ENCODE data around the gene KRTAP10-6.
"Not testable (repeated sequence)": the region's sequence is repeated elsewhere in the genome, so short reads cannot be mapped to it uniquely, and the experiment has no call there.

Gene KRTAP10-6

GRCh38 chr21:44596068-44596725 lies 3.9 kb upstream of the KRTAP10-6 start:
- DNase-seq, result no peak

GRCh38 chr21:44595524-44595923 lies 3.2 kb upstream of the KRTAP10-6 start:
- no peak for DNase-seq

- DNase-seq, result no peak
Measured at GRCh38 chr21:44594406-44594916, 2.2 kb upstream of the KRTAP10-6 start.

GRCh38 chr21:44593598-44594405 lies 1.5 kb upstream of the KRTAP10-6 start:
- DNase-seq, result no peak

GRCh38 chr21:44591801-44592130 lies 539 bp downstream of the KRTAP10-6 start:
- DNase-seq, result not testable (repeated sequence)

- not testable (repeated sequence) for DNase-seq
Measured at GRCh38 chr21:44590897-44591800, 1.2 kb downstream of the KRTAP10-6 start.

GRCh38 chr21:44590311-44590721 lies 2.0 kb downstream of the KRTAP10-6 start:
- DNase-seq, result no peak

GRCh38 chr21:44589586-44590305 lies 2.6 kb downstream of the KRTAP10-6 start:
- no peak for DNase-seq

GRCh38 chr21:44589094-44589493 lies 3.2 kb downstream of the KRTAP10-6 start:
- no peak for DNase-seq

GRCh38 chr21:44585892-44586291 lies 6.4 kb downstream of the KRTAP10-6 start:
- DNase-seq, result no peak

- DNase-seq, result no peak
Measured at GRCh38 chr21:44583800-44584147, 8.5 kb downstream of the KRTAP10-6 start.

GRCh38 chr21:44583089-44583799 lies 9.1 kb downstream of the KRTAP10-6 start:
- no peak for DNase-seq

- DNase-seq, result no peak
Measured at GRCh38 chr21:44582055-44582454, 10.2 kb downstream of the KRTAP10-6 start.

- no peak for DNase-seq
Measured at GRCh38 chr21:44581158-44581557, 11.1 kb downstream of the KRTAP10-6 start.

GRCh38 chr21:44580231-44580821 lies 12.0 kb downstream of the KRTAP10-6 start, which contains the start of gene KRTAP10-5:
KRTAP10-5 (minus strand) TSS chr21:44580604; CDS start chr21:44580578, 26 bp downstream.
- DNase-seq, result not testable (repeated sequence)

GRCh38 chr21:44579833-44580144 lies 12.5 kb downstream of the KRTAP10-6 start:
- no peak for DNase-seq

GRCh38 chr21:44579056-44579832 lies 13.1 kb downstream of the KRTAP10-6 start:
- no peak for DNase-seq

GRCh38 chr21:44578371-44579055 lies 13.8 kb downstream of the KRTAP10-6 start:
- DNase-seq, result no peak

- no peak for DNase-seq
Measured at GRCh38 chr21:44576025-44576420, 16.3 kb downstream of the KRTAP10-6 start.
